ENCODE data around the gene SUN2. TPM values are rescaled to one million over a fixed set of nuclear protein-coding genes. Genes with fewer than 3 reads are reported as not detected.

The SUN2 gene
- total RNA-seq, 1 donor from 2014 or later = 258 TPM

DNA sequence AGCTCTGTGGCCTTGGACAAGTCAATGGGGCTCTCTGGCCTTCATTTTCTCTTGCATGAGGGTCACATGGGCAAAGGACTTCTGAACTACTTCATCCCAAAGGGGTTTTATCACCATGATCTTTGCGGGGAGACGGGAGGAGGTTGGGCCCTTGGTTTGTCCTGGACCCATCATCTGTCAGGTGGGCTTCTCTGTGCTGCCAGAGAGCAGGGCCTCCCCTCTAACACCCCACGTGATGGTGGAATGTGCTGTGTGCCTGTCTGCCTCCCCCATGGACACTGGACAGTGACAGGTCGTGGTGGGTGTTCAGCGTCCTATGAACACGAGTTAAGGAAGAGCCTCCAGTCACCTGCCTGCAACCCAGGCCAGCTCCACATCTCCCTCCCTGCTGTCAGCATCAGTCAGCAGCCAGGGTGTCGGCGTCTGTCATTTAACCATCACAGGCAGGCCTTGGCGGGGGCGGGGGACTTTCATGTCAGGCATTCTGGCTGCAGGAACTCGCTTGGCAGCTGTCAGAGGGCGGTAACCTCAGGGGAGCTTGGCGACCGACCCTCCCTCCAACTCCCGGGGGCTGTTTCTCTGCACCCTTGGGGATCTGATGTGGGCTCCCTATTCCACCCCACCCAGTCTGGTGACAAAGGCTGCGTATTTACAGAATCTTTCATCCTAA is 2.6 kb upstream of the SUN2 start:
- DNase-seq (ENCODE audit: extremely low spot score in 2 of 2) = no peak
- intact Hi-C loops (cut with DNase I) = no loop called here
- Histone ChIP-seq H3K9me3 (no peaks in the 10 kb centered on the region), H3K36me3 (no peaks in the 10 kb centered on the region), H3K4me3 (no peak overlapping the region), H3K27ac (no peak overlapping the region), H3K4me1 (peaks cover 23% of the 10 kb centered on the region), H3K27me3 (no peaks in the 10 kb centered on the region)
- no peak for TF ChIP-seq POLR2AphosphoS5 (IDR thresholded peaks at IDR 0.05; ENCODE audit: insufficient read depth in 1 of 2, low read depth in 1 of 2)
- TF ChIP-seq POLR2A (IDR thresholded peaks at IDR 0.05) = no peak
- TF ChIP-seq CTCF (IDR thresholded peaks at IDR 0.05) = no peak

DNA sequence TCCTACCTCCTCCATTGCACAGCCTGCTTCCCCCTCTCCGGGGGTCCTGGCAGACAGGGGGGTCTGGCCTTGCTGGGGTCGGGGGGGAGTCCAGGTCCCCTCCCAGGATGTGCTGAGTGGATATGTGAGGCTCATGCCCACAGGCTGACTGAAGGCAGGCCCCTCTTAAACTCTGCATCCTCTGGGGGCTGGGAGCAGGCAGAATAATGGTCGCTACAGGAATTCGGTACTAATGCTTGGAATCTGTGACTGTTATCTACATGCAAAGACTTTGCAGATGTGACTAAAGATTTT is 1.6 kb upstream of the SUN2 start:
- Histone ChIP-seq H3K9me3 (no peaks in the 10 kb centered on the region), H3K27me3 (no peaks in the 10 kb centered on the region), H3K4me1 (peaks cover 33% of the 10 kb centered on the region), H3K36me3 (peaks cover 0 to 3% of the 10 kb centered on the region in 2 donors), H3K27ac (peak overlapping the region; percentile 97), H3K4me3 (no peak overlapping the region)
- no peak for DNase-seq (ENCODE audit: extremely low spot score in 2 of 2)
- TF ChIP-seq POLR2A (IDR thresholded peaks at IDR 0.05) (no peak), CTCF (IDR thresholded peaks at IDR 0.05) (no peak), POLR2AphosphoS5 (IDR thresholded peaks at IDR 0.05; ENCODE audit: insufficient read depth in 1 of 2, low read depth in 1 of 2) (no peak)
- intact Hi-C loops (cut with DNase I) = no loop called here

- H3K27ac ChIP-seq = peak overlapping the region; percentile 97
Observed at GRCh38 chr22:38756711-38757463, 1.1 kb upstream of the SUN2 start.

DNA sequence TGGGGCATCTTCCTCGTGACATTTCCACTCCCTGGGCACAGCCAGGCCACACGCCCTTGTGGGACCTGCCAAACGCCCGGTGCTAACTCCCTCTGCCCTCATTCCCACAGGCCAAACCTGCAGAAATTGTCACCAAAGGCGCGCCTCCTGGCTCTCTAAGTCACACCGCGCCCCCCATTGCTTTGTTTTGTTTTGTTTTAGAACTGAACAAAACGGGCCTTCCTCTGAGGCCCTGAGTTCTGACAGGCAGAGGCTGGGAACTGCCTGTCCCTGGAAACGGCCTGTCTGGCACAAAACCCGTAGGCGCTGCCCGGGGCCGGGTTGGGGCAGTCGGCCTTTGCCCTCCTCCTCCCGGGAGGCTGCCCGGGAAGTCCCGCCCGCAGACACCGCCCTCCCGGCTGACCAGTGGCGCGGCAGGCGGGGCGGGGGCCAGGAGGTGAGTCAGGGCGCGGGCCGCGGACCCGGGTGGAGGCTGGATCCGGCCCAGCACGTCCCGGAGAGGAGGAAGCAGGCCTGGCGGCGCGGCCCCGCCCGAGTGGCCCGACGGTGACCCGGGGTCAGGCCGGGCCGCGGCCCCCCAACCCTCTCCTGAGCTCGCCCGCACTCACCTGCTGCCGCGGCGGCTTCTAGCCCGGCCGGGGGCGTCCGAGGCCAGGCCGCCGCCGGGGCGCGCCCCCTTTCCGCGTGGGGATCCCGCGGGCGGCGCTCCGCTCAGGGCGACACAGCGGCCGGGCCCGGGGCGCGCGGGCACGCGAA is 465 bp downstream of the SUN2 start:
- H3K4me3 ChIP-seq = peak overlapping the region; percentile 69 to 94
- peak overlapping the region; percentile 97 for H3K27ac ChIP-seq
- peaks cover 4 to 23% of the 10 kb centered on the region in 2 donors for H3K36me3 ChIP-seq
- peaks cover 53% of the 10 kb centered on the region for H3K4me1 ChIP-seq
- no peaks in the 10 kb centered on the region for H3K9me3 ChIP-seq
- intact Hi-C loops (cut with DNase I) = no loop called here
- peak in 1 of 2 donors; percentile 29 for TF ChIP-seq POLR2A (IDR thresholded peaks at IDR 0.05)
- peak; percentile 59 to 92 for TF ChIP-seq POLR2AphosphoS5 (IDR thresholded peaks at IDR 0.05; ENCODE audit: insufficient read depth in 1 of 2, low read depth in 1 of 2)
- TF ChIP-seq CTCF (IDR thresholded peaks at IDR 0.05) = no peak
- DNase-seq (ENCODE audit: extremely low spot score in 2 of 2) = peak in 1 of 2 donors; percentile 93
- H3K27me3 ChIP-seq = no peaks in the 10 kb centered on the region

More at GRCh38 chr22:38756711-38757463, 1.1 kb upstream of the SUN2 start:
- Histone ChIP-seq H3K9me3 (no peaks in the 10 kb centered on the region), H3K27me3 (no peaks in the 10 kb centered on the region), H3K36me3 (peaks cover 0 to 8% of the 10 kb centered on the region in 2 donors), H3K4me1 (peaks cover 38% of the 10 kb centered on the region), H3K4me3 (peak overlapping the region; percentile 69 to 94)
- TF ChIP-seq POLR2A (IDR thresholded peaks at IDR 0.05) (no peak), CTCF (IDR thresholded peaks at IDR 0.05) (no peak), POLR2AphosphoS5 (IDR thresholded peaks at IDR 0.05; ENCODE audit: insufficient read depth in 1 of 2, low read depth in 1 of 2) (no peak)
- DNase-seq (ENCODE audit: extremely low spot score in 2 of 2) = no peak
- intact Hi-C loops (cut with DNase I) = no loop called here
